Measurements from ENCODE around the gene CD2BP2.
A peak's percentile ranks its signal among the peaks of the same experiment; 100 is the strongest.
"Not testable (repeated sequence)": the region's sequence is repeated elsewhere in the genome, so short reads cannot be mapped to it uniquely, and the experiment has no call there.

Gene CD2BP2

DNA sequence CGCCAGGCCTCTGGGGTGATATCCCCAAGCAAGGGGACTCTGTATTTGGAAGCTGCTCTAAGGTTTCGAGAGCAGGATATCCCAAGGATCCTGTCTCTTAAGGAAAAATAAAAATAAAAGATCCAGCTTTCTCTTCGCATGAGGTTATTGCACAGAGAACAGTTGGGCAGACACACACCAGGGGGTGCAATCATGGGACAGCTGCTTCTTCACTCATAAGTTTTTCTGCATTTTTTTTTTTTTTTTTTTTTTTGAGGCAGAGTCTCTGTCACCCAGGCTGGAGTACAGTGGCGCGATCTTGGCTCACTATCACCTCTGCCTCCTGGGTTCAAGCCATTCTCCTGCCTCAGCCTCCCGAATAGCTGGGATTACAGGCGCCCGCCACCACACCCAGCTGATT, 13.1 kb downstream of the CD2BP2 start:
- DNase-seq, result not testable (repeated sequence)

DNA sequence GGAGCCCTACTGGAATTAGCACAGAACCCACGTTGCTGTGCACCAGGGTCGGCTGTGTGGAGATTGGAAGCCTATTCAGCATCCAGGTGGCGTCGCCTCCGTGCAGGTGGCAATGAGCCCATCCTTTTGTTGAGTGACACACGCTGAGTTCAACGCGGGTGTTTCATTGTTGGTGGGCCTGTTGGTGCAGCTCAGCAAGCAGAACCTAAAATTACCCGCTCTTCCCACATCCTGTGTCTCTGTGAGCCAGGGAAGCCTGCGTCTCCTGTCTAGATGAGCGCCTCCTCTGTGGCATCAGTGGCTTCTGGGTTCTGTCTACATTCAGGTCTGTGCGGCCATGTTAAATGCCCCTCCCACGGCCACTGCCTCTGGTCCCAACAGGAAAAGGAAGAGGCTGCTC, 14.5 kb downstream of the CD2BP2 start:
- no peak for DNase-seq

DNA sequence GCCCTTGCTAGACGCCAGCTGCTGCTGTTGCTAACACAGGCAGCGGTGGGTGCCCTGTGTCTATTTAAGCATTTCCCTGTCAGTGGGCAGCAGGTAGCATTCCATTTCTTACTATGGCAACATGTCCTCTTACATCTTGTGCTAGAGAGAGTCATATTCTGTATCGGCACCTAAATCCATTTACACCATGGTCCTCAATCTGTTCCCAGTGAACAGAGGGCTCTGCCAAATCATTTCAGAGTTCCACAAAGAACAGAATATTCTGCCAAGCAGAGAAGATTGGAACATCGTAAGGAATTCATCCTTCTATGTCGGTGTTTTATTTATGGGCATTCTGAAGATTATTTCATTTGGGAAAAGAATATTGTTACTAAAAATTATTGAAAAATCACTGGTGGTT, 16.4 kb downstream of the CD2BP2 start:
- not testable (repeated sequence) for DNase-seq

DNA sequence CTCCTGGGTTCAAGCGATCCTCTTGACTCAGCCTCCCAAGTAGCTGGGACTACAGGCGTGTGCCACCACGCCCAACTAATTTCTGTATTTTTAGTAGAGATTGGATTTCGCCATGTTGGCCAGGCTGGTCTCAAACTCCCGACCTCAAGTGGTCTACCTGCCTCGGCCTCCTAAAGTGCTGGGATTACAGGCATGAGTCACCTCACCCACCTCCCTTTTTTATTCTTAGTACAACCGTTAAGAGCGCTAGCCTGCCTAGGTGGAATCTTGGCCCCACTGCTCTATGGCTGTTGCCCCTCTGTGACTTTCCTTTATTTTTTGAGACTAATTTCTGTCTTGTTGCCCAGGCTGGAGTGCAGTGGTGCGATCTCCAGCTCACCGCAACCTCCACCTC, 17.1 kb downstream of the CD2BP2 start:
- DNase-seq, result not testable (repeated sequence)

DNA sequence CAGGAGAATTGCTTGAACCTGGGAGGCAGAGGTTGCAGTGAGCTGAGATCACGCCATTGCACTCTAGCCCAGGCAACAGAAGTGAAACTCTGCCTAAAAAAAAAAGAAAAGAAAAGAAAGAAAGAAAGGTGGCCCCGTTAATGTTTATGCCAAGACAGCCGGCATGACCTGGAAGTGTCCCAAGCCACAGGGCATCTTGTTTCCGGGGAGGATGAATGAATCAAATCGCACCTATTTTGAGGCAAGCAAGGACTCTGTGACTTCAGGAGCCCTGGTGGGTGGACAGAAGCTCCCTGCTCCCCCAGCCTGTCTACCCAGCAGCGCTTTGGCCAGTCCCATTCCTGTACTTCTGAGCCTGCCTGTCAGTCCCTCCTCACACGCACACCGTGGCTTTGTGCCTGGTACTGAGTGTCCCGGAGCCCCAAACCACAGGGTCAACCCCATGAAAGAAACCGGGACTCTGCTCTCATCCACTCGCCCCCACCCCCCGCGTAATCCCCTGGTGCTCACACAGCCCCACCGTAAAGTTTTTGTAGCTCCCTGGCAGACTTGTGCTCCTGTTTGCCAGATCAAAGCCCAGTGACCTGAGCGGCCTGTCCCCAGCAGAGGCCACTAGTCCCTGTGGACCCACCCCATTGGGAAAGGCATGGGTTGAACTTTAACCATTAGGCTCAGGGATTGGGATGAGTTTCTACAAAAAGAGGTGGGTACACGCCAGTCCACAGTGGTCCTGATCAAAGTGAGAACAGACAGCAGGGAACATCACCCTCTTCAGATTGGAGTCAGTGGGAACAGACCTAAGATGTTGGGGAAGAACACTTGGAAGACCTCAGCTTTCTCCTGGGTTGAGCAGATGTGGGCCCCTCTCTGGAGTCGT, 19.3 kb downstream of the CD2BP2 start:
- no peak for DNase-seq

DNA sequence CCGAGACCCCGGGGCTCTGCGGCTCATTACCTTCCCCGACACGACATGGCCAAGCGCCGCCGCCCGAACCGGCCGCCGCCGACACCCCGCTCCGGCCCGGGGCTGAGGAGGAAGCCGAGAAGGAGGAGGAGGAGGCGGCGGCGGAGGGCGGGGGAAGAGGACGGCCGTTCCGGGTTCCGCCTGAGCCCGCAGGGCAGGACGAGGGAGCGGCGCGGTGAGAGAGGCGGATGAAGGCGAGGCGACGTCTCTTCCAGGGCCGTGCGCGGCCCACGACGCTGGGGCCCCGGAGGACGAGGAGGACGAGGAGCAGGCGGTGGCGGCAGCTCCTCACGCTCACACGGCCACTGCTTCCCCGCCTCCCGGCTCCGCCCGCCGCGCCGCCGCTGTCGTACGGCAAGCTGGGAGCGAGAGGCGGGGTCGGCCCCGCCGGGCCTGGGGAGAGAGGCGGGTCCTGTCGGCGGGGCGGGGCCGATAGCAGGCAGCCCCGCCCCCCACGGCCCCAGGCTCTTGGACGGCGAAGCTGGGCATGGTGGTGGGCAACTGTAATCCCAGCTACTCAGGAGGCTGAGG, 20.0 kb downstream of the CD2BP2 start:
- DNase-seq, result peak; percentile 46

DNA sequence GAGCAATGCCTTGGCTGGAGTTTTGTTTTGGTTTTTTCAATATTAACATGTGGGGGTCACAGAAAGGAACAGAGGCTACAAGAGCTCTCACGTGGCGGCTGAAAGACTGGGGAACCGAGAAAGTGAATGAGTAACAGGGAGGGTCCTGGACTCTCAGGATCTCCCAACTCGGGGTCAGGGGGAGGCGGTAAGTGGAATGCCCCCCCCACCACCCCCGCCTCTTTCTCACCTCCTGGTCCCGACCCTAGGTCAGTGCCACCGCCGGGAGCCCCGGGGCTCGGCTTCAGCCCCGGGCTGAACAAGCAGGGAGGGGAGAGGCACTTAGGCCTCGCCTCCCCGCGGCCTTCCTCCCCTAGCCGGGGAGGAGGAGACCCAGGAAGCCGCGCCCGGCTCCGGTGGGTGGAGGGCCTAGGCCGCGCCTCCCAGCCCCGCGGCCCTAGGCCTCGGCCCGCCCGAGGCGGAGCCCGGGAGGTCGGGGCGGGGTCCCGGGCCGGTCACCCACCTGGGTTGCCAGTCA, 20.6 kb downstream of the CD2BP2 start:
- DNase-seq, result not testable (repeated sequence)

DNA sequence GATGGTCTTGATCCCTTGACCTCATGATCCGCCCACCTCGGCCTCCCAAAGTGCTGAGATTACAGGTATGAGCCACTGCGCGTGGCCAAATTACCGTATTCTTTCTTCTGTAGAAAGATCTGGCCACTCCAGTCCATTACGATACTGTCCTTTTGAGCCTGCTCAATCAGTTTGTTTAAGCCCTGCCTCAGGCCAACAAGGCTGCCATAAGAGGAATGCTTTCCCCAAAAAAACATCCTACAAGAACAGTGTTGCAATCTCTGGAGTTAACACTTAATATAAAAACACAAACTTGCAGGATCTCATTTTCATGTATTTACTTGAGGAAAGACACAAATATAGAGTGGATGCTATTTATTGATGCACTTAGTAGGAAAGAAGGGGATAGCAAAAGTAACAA, 30.9 kb downstream of the CD2BP2 start:
- DNase-seq, result not testable (repeated sequence)

DNA sequence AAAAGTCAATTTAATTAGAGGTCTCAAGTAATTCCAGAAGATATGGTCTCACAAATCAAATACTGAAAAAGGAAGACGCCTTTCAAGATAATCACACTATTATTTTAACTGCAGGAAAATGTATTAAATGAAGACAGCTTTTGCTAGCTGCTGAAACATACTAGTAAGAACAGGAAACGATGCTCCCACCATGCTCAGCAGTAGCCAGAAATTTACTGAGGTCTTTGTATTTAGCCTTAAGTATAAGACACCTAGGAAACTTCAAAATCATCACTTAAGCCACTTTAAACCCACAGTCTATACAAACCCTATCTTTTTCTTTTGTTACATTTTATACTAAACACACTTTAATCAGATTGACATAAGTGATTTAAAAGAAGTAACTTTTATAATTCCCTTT, 36.5 kb downstream of the CD2BP2 start:
- not testable (repeated sequence) for DNase-seq

DNA sequence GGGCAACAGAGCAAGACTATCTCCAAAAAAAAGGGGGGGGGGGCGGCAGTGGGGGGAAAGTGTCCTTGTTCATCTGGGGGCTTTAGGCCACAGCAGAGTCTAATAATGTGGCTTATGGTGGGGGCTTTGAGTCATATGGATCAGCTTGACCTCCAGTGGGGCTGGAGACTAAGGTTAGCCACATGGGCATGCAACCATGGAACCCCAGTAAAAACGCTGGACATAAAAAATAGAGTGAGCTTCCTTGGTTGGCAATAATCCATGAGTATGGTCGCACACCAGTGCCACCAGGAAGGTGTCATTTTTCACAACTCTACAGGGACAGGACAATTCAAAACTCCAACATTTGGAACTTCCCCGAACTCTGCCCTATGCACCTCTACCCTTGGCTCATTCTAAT, 44.2 kb downstream of the CD2BP2 start:
- DNase-seq, result not testable (repeated sequence)

DNA sequence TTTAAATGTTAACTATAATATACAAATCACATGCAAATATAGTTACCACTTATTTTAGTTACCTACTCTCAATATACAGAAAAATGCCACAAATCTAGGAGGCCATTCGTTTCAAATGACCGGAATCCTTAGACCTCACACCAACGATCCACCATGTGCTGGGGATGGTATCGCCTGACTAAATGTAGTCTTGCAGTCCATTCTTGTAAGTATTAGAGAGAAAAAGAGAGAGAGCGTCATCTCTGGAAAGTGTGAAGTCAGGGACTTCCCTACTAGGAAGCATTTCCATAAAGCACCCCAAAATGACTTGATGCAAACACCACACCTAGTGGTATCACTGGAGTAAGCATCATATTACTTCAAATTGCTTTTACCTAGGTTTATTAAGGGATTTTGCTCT, 45.9 kb downstream of the CD2BP2 start:
- not testable (repeated sequence) for DNase-seq

All from NCI-H748 treated with DMSO at 0.1 percent for 48 hours (cell line).